ENCODE results near the gene ATN1.

- TF ChIP-seq POLR2A (IDR thresholded peaks at IDR 0.05; ENCODE audit: low read depth, low read length) (peak; percentile 62), TAF1 (IDR thresholded peaks at IDR 0.05; ENCODE audit: borderline replicate concordance, low read depth, low read length) (peak; percentile 42; the same call in 1 of the 2 replicates), POLR2AphosphoS5 (IDR thresholded peaks at IDR 0.05; ENCODE audit: low read depth, low read length) (peak; percentile 79; the same call in 1 of the 2 replicates)
Measured at GRCh38 chr12:6961695-6962284, 34.0 kb downstream of the ATN1 start.

All from GM12892 (cell line).